ENCODE data around the gene FRMD1.

DNA sequence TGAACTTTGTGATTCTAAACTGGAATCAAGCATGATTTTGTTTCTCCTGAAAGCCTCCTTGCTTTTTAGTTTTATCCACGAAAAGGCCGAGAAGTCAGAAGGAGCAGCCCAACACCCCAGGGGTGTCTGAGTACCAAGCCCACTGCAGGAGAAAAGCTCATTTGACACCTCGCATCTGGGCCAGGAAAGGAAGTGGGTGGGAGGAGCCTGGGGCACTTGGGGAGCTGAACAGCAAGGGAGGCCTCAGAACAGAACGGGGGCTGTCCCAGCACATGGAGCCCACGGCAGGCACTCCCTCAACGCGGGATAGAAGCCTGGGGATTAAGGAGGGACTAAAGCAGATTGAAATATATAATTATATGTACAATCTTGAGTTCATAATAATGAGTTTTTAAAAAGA is 75.0 kb downstream of the FRMD1 start:
- no peak for TF ChIP-seq POLR2A (IDR thresholded peaks at IDR 0.05)
- TF ChIP-seq, protein P1, sequence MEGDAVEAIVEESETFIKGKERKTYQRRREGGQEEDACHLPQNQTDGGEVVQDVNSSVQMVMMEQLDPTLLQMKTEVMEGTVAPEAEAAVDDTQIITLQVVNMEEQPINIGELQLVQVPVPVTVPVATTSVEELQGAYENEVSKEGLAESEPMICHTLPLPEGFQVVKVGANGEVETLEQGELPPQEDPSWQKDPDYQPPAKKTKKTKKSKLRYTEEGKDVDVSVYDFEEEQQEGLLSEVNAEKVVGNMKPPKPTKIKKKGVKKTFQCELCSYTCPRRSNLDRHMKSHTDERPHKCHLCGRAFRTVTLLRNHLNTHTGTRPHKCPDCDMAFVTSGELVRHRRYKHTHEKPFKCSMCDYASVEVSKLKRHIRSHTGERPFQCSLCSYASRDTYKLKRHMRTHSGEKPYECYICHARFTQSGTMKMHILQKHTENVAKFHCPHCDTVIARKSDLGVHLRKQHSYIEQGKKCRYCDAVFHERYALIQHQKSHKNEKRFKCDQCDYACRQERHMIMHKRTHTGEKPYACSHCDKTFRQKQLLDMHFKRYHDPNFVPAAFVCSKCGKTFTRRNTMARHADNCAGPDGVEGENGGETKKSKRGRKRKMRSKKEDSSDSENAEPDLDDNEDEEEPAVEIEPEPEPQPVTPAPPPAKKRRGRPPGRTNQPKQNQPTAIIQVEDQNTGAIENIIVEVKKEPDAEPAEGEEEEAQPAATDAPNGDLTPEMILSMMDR (IDR thresholded peaks at IDR 0.05 in 4 of 5, conservative IDR thresholded peaks at IDR 0.05 in 1 of 5), result no peak

Data from gastrocnemius medialis (tissue), 4 donors.